Cardiac fibroblast (primary cell): ENCODE data around the gene MVD.

Source experiments
- DNase-seq, 2 donors: peaks; one replicate each; pipeline versions ENCODE4 v3.0.0 to v3.0.0-alpha.2; 2010; ENCODE audit warnings: low read depth in 2 of 2
- H3K4me3 ChIP-seq, 2 donors: replicated peaks in 1 of 2; 1 replicate in 1 of 2; 2 replicates in 1 of 2; pipeline ENCODE4 v1.5.1; 2011; ENCODE audit warnings: low read depth in 2 of 2, low read length in 2 of 2, mild to moderate bottlenecking in 2 of 2, moderate library complexity in 1 of 2
- CTCF ChIP-seq: IDR thresholded peaks from one replicate; pipeline ENCODE4 v1.5.1; 2011; ENCODE audit warnings: low read depth, mild to moderate bottlenecking, low read length, inconsistent platforms

Gene MVD

GRCh38 chr16:88640039-88640495 lies 22.8 kb downstream of the MVD start:
- DNase-seq, result no peak
- TF ChIP-seq CTCF, result no peak
- H3K4me3 ChIP-seq, result no peak overlapping the region

GRCh38 chr16:88639231-88640038 lies 23.5 kb downstream of the MVD start:
- no peak for TF ChIP-seq CTCF
- no peak overlapping the region for H3K4me3 ChIP-seq
- DNase-seq, result no peak

- no peak for DNase-seq
- no peak for TF ChIP-seq CTCF
- no peak within 1 kb of the TSS for H3K4me3 ChIP-seq
Observed at GRCh38 chr16:88638323-88639230, 24.3 kb downstream of the MVD start, which contains the start of gene IL17C. TSS of gene IL17C (plus strand) at chr16:88638572. CDS start at chr16:88638642, 70 bp downstream.

DNA sequence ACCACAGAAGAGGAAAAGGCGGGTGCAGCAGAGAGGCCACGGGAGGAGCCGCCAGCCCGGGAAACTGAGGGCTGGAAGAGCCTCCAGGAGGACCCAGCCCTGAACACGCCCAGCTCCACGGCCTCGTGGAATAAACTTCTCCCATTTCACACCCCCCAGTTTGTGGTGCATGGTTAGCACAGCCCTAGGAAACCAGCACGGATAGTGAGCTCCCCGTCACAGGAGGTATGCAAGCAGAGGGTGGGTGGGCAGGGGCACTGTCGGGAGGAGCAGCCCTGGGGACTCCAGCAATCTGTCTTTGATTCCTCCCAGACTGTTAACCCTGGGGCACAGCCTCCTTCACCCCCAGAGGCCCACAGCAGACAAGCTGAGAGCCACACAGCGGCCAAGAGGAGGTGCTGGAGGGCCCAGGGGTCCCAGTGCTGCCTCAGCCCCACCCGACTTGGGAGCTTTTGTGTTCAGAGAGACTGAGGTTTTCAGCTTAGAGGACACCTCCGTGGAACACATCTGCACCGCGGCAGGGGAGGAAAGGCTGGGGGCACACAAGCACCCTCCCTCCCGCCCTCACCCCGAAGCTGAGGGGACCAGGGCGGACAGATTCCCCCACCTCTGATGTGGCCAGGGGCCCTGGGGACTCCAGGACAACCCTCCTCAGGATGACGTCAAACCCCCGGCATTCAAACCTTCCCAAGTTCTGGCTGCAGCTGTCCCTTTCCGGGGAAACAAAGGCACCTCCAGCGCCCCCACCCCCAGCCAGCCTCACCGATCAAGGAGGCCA lies 26.2 kb downstream of the MVD start:
- no peak for DNase-seq
- TF ChIP-seq CTCF, result no peak
- H3K4me3 ChIP-seq, result no peak overlapping the region

- DNase-seq, result no peak
- H3K4me3 ChIP-seq, result no peak overlapping the region
- TF ChIP-seq CTCF, result no peak
Observed at GRCh38 chr16:88635671-88636319, 27.1 kb downstream of the MVD start.
